GM20000 (cell line): ENCODE results near the gene HMCN2.

Source experiments
- DNase-seq: peaks from one replicate; pipeline ENCODE4 v3.0.0; 2012; ENCODE audit warnings: low spot score
- TF ChIP-seq, protein P1 (sequence below): IDR thresholded peaks from 2 replicates; pipeline ENCODE4 v1.5.1; 2012; ENCODE audit warnings: mild to moderate bottlenecking, control low read depth; ENCODE audit errors: extremely low read depth, missing control alignments

Gene HMCN2

DNA sequence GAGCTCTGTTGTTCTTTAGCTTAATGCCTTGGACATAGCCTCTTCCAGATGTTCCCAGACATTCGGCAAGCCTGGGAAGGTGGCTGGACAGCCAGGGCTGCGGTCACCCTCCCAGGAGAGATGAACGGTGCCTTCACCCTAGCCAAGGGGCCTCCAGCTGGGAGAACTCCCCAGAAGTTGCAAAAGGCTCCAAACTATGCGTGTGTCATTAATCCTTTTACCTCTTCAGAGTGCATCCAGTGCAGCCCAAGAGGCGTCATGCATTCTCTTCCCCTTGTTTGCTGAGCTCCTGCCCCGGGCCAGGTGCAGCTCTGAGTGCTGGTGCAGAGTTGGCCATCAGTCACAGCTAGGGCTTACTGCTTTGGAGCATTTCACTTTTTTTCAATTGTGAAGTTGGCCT, 22.8 kb downstream of the HMCN2 start:
- TF ChIP-seq, protein P1, sequence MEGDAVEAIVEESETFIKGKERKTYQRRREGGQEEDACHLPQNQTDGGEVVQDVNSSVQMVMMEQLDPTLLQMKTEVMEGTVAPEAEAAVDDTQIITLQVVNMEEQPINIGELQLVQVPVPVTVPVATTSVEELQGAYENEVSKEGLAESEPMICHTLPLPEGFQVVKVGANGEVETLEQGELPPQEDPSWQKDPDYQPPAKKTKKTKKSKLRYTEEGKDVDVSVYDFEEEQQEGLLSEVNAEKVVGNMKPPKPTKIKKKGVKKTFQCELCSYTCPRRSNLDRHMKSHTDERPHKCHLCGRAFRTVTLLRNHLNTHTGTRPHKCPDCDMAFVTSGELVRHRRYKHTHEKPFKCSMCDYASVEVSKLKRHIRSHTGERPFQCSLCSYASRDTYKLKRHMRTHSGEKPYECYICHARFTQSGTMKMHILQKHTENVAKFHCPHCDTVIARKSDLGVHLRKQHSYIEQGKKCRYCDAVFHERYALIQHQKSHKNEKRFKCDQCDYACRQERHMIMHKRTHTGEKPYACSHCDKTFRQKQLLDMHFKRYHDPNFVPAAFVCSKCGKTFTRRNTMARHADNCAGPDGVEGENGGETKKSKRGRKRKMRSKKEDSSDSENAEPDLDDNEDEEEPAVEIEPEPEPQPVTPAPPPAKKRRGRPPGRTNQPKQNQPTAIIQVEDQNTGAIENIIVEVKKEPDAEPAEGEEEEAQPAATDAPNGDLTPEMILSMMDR: no peak
- DNase-seq: no peak

- TF ChIP-seq, protein P1: no peak
- DNase-seq: no peak
Observed at GRCh38 chr9:130288926-130289690, 23.5 kb downstream of the HMCN2 start.

- TF ChIP-seq, protein P1: no peak
- DNase-seq: no peak
Observed at GRCh38 chr9:130289711-130290241, 24.2 kb downstream of the HMCN2 start.

DNA sequence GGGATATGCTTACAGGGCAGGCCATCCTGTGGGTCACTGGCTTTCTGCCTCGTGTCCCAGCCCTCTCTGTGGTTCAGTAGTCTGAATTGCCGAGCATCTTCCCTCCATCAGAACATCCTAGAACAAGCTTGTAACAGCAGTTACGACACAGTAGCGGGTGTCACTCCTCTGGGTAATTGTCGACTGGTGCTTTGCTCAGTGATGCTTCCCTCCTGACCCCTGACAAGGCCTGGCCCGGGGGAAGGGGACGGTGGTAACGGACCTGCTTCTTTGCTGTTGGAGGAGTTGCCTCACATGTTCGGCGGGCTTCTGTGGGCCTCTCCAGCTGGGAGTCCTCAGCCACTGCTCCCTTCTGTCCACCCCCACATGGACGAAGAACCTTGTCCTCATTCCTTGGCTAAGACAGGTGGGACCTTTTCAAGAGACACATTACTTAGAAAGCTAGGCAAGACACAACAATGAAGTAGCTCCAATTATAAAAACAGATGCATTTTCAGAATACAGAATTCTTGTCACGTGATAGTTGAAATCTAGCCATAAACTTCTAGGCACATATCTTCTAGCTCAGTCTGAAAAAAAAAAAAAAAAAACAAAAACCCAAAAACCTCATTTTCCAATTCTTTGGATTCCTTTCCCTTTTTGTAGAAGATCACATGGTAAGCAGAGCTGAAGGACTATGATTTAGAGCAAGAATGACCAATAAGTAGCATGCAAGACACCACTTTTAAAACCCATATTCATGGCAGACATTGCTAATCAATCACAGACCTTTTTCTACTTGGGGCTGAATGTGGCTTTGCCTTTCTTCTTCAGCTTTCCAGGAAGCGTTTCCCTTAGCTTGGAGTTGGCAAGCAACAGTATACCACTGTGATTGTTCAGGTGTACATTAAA, 25.0 kb downstream of the HMCN2 start:
- TF ChIP-seq, protein P1: no peak

DNA sequence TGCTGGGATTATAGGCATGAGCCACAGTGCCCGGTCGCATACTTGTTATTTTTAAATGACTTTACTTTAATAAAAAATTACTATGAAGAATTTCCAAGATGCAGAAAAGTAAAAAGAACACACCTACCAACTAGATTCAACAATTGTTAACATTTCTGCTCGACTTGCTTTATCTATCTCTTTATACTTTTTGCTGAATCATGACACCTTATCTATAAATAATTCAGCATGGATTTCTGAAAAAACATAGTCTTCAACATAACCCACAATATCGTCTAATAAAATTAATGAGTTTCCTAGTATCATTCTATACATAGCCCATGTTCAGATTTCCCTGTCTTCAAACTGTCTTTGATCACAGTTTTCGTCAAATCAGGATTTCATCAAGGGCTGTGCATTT, 25.9 kb downstream of the HMCN2 start:
- DNase-seq: no peak
- TF ChIP-seq, protein P1: no peak

More for the DNA sequence above, 25.0 kb downstream of the HMCN2 start:
- no peak for DNase-seq

GRCh38 chr9:130292106-130292505, 26.5 kb downstream of the HMCN2 start:
- TF ChIP-seq, protein P1: no peak
- DNase-seq: no peak

- DNase-seq: no peak
- TF ChIP-seq, protein P1: no peak
Observed at GRCh38 chr9:130294664-130295063, 29.1 kb downstream of the HMCN2 start.
